H9 (cell line): Measurements from ENCODE around the gene GUK1. TPM values are rescaled to one million over a fixed set of nuclear protein-coding genes. Genes with fewer than 3 reads are reported as not detected.

Experiments
- DNase-seq: peaks from one replicate; pipeline ENCODE4 v3.0.0-alpha.2; 2017
- H2AFZ ChIP-seq: one replicate; pipeline ENCODE4 v1.6.1; 2013; ENCODE audit warnings: mild to moderate bottlenecking, low read length, control low read depth, moderate library complexity
- H2AK5ac ChIP-seq: 2 replicates; pipeline ENCODE4 v1.6.1; 2013; ENCODE audit warnings: low read length, control low read depth, mixed read lengths; ENCODE audit not compliant: insufficient read length
- H2BK120ac ChIP-seq: one replicate; pipeline ENCODE4 v1.6.1; 2013; ENCODE audit warnings: low read depth, mild to moderate bottlenecking, low read length, control low read depth, inconsistent platforms; ENCODE audit not compliant: poor library complexity, severe bottlenecking
- H2BK12ac ChIP-seq: 2 replicates; pipeline ENCODE4 v1.6.1; 2013; ENCODE audit warnings: low read length, control low read depth, mixed read lengths, low read depth; ENCODE audit not compliant: insufficient read length
- H2BK15ac ChIP-seq: 2 replicates; pipeline ENCODE4 v1.6.1; 2013; ENCODE audit warnings: low read depth, low read length, control low read depth
- H2BK20ac ChIP-seq: one replicate; pipeline ENCODE4 v1.6.1; 2013; ENCODE audit warnings: low read depth, mild to moderate bottlenecking, low read length, control low read depth, inconsistent platforms; ENCODE audit not compliant: poor library complexity, severe bottlenecking
- H2BK5ac ChIP-seq: 2 replicates; pipeline ENCODE4 v1.6.1; 2013; ENCODE audit warnings: low read length, control low read depth, mixed read lengths; ENCODE audit not compliant: insufficient read length
- H3K14ac ChIP-seq: 2 replicates; pipeline ENCODE4 v1.6.1; 2013; ENCODE audit warnings: low read length, control low read depth; ENCODE audit not compliant: insufficient read depth
- H3K18ac ChIP-seq: 2 replicates; pipeline ENCODE4 v1.6.1; 2013; ENCODE audit warnings: low read depth, mild to moderate bottlenecking, mixed read lengths, low read length, control low read depth; ENCODE audit not compliant: insufficient read length
- H3K23ac ChIP-seq: 2 replicates; pipeline ENCODE4 v1.6.1; 2013; ENCODE audit warnings: low read length, control low read depth, mixed read lengths, low read depth; ENCODE audit not compliant: insufficient read length
- H3K23me2 ChIP-seq: 2 replicates; pipeline ENCODE4 v1.6.1; 2013; ENCODE audit warnings: low read depth, mild to moderate bottlenecking, mixed read lengths, low read length, control low read depth; ENCODE audit not compliant: insufficient read length, poor library complexity, severe bottlenecking
- H3K27ac ChIP-seq: 2 replicates; pipeline ENCODE4 v1.5.1; 2013; ENCODE audit warnings: low read length, control low read depth, mixed read lengths, low read depth; ENCODE audit not compliant: insufficient read length
- H3K27me3 ChIP-seq: 2 replicates; pipeline ENCODE4 v1.6.1; 2013; ENCODE audit warnings: low read length, control low read depth, inconsistent platforms; ENCODE audit not compliant: insufficient read depth
- H3K4ac ChIP-seq: 2 replicates; pipeline ENCODE4 v1.6.1; 2013; ENCODE audit warnings: low read depth, mild to moderate bottlenecking, control low read depth, inconsistent platforms, low read length, moderate library complexity
- H3K4me1 ChIP-seq: 2 replicates; pipeline ENCODE4 v1.6.1; 2013; ENCODE audit warnings: low read length, control low read depth, inconsistent platforms; ENCODE audit not compliant: insufficient read depth
- H3K4me2 ChIP-seq: 2 replicates; pipeline ENCODE4 v1.6.1; 2013; ENCODE audit warnings: low read length, control low read depth, mixed read lengths; ENCODE audit not compliant: insufficient read length, insufficient read depth
- H3K56ac ChIP-seq: 2 replicates; pipeline ENCODE4 v1.6.1; 2013; ENCODE audit warnings: low read depth, mild to moderate bottlenecking, mixed read lengths, low read length, control low read depth; ENCODE audit not compliant: insufficient read length
- H3K79me1 ChIP-seq: 2 replicates; pipeline ENCODE4 v1.6.1; 2013; ENCODE audit warnings: low read depth, mild to moderate bottlenecking, moderate library complexity, low read length, control low read depth, inconsistent platforms; ENCODE audit not compliant: insufficient read depth, poor library complexity, severe bottlenecking
- H3K79me2 ChIP-seq: 2 replicates; pipeline ENCODE4 v1.6.1; 2013; ENCODE audit warnings: low read length, control low read depth, inconsistent platforms; ENCODE audit not compliant: insufficient read depth
- H3K9ac ChIP-seq: 2 replicates; pipeline ENCODE4 v1.6.1; 2013; ENCODE audit warnings: low read length, control low read depth, mixed read lengths; ENCODE audit not compliant: insufficient read length; ENCODE audit errors: extremely low read depth
- H3K9me3 ChIP-seq: one replicate; pipeline ENCODE4 v1.6.1; 2013; ENCODE audit warnings: low read depth, low read length, inconsistent platforms; ENCODE audit not compliant: control insufficient read depth
- H3T11ph ChIP-seq: one replicate; pipeline ENCODE4 v1.6.1; 2013; ENCODE audit warnings: mild to moderate bottlenecking, low read length, control low read depth, inconsistent platforms
- H4K20me1 ChIP-seq: one replicate; pipeline ENCODE4 v1.6.1; 2013; ENCODE audit not compliant: control insufficient read depth, insufficient read length, insufficient read depth
- H4K5ac ChIP-seq: 2 replicates; pipeline ENCODE4 v1.6.1; 2013; ENCODE audit warnings: low read depth, mild to moderate bottlenecking, mixed read lengths, low read length, control low read depth; ENCODE audit not compliant: insufficient read length
- H4K8ac ChIP-seq: replicated peaks from 2 replicates; pipeline ENCODE4 v1.6.1; 2013; ENCODE audit warnings: low read length, control low read depth, mixed read lengths, low read depth; ENCODE audit not compliant: insufficient read length
- H4K91ac ChIP-seq: 2 replicates; pipeline ENCODE4 v1.6.1; 2013; ENCODE audit warnings: low read depth, mild to moderate bottlenecking, moderate library complexity, mixed read lengths, low read length, control low read depth; ENCODE audit not compliant: insufficient read length
- H3K27ac Mint-ChIP-seq, 3 experiments: 2 replicates in 2 of 3; 3 replicates in 1 of 3; pipeline ENCODE4 v1.8.0; 2020 to 2021; ENCODE audit warnings: mixed read lengths in 3 of 3, mild to moderate bottlenecking in 1 of 3, moderate library complexity in 1 of 3
- H3K27me3 Mint-ChIP-seq: 2 replicates; pipeline ENCODE4 v1.8.0; 2021; ENCODE audit warnings: low read depth, mild to moderate bottlenecking, moderate library complexity, mixed read lengths
- H3K36me3 Mint-ChIP-seq, 3 experiments: 2 replicates in 2 of 3; 3 replicates in 1 of 3; pipeline ENCODE4 v1.8.0; 2020 to 2021; ENCODE audit warnings: low read depth in 3 of 3, mixed read lengths in 3 of 3; ENCODE audit not compliant: insufficient read depth in 1 of 3
- H3K4me1 Mint-ChIP-seq, 2 experiments: 2 replicates each; pipeline ENCODE4 v1.8.0; 2020; ENCODE audit warnings: mixed read lengths in 2 of 2
- H3K4me3 Mint-ChIP-seq, 2 experiments: 2 replicates in 1 of 2; 3 replicates in 1 of 2; pipeline ENCODE4 v1.8.0; 2020 to 2021; ENCODE audit warnings: mild to moderate bottlenecking in 2 of 2, mixed read lengths in 2 of 2, moderate library complexity in 1 of 2
- H3K9me3 Mint-ChIP-seq, 2 experiments: 2 replicates in 1 of 2; 3 replicates in 1 of 2; pipeline ENCODE4 v1.8.0; 2020; ENCODE audit warnings: mild to moderate bottlenecking in 2 of 2, mixed read lengths in 2 of 2, moderate library complexity in 1 of 2
- WGBS: extraction: QIAGEN DNeasy Blood & Tissue Kit; methylation state at CpG from one replicate; pipeline ENCODE4 v1.1.7; 2013; ENCODE audit warnings: missing lambda C conversion rate, low lambda C conversion rate, mixed read lengths; ENCODE audit not compliant: insufficient read length; ENCODE audit errors: extremely low coverage; 5-methylcytosine and 5-hydroxymethylcytosine counted together
- total RNA-seq: library from RNA; stranded (reverse); gene quantifications from 2 replicates; pipeline ENCODE4 v1.2.1, GENCODE V29; 2021
- TF ChIP-seq, protein P1 (sequence below): fragments of 200-600 bp; sonication (generic); conservative IDR thresholded peaks from 3 replicates; pipeline ENCODE4 v1.8.0; 2021; ENCODE audit warnings: antibody characterized with exemption, mild to moderate bottlenecking

Gene GUK1
- total RNA-seq, 1 experiment from 2014 or later = 88.2 TPM

DNA sequence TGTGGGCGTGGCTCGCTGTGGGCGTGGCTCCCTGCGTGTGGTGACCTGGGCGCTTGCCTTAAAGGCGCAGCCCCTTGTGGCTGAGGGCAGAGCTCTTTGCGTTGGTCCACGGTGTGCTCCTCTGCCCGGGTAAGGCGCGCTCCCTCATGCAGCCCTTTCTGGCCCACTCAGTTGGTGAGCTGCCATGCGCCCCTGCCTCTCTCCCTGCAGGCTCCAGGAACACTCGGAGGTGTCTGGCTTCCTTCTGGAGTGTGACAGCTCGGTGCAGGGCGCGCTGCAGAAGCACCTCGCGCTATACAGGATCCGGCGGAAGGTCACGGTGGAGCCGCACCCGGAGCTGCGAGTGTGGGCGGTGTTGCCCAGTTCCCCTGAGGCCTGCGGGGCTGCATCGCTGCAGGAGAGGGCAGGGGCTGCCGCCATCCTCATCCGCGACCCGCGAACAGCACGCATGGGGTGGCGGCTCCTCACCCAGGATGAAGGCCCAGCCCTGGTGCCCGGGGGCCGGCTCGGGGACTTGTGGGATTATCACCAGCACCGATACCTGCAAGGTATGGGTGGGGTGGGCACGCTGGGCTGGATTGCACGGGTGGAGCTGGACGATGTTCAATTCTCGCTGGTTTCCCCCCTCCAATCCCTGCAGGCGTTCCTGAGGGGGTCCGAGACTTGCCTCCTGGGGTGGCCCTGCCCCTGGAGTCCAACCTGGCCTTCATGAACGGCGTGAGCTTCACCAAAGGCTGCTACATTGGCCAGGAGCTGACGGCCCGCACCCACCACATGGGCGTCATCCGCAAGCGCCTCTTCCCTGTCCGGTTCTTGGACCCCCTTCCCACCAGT, 34.6 kb downstream of the GUK1 start:
- no peaks in the 10 kb centered on the region for H3K4me1 ChIP-seq
- H3K4me3 Mint-ChIP-seq = no peak overlapping the region
- no peaks in the 10 kb centered on the region for H3K9me3 Mint-ChIP-seq
- no peaks in the 10 kb centered on the region for H3K79me1 ChIP-seq
- H3K27me3 ChIP-seq = no peaks in the 10 kb centered on the region
- no peaks in the 10 kb centered on the region for H3K4me1 Mint-ChIP-seq
- no peak overlapping the region for H3K56ac ChIP-seq
- H2BK12ac ChIP-seq = no peak overlapping the region
- no peak overlapping the region for H2BK5ac ChIP-seq
- no peak overlapping the region for H4K91ac ChIP-seq
- peak; percentile 86 for DNase-seq
- H2BK20ac ChIP-seq = no peak overlapping the region
- WGBS = no CpG with 5 or more reads among the region's 52 CpGs
- H3K4me2 ChIP-seq = no peak overlapping the region
- no peaks in the 10 kb centered on the region; a peak in 1 of 7 replicates for H3K36me3 Mint-ChIP-seq
- no peak overlapping the region; the same call in 1 of the 2 replicates for H3K14ac ChIP-seq
- no peak overlapping the region for H3K23ac ChIP-seq
- H3T11ph ChIP-seq = no peak overlapping the region
- H3K9me3 ChIP-seq = no peaks in the 10 kb centered on the region
- no peak overlapping the region for H2BK15ac ChIP-seq
- H3K23me2 ChIP-seq = no peaks in the 10 kb centered on the region
- no peak overlapping the region for H4K8ac ChIP-seq
- TF ChIP-seq, protein P1, sequence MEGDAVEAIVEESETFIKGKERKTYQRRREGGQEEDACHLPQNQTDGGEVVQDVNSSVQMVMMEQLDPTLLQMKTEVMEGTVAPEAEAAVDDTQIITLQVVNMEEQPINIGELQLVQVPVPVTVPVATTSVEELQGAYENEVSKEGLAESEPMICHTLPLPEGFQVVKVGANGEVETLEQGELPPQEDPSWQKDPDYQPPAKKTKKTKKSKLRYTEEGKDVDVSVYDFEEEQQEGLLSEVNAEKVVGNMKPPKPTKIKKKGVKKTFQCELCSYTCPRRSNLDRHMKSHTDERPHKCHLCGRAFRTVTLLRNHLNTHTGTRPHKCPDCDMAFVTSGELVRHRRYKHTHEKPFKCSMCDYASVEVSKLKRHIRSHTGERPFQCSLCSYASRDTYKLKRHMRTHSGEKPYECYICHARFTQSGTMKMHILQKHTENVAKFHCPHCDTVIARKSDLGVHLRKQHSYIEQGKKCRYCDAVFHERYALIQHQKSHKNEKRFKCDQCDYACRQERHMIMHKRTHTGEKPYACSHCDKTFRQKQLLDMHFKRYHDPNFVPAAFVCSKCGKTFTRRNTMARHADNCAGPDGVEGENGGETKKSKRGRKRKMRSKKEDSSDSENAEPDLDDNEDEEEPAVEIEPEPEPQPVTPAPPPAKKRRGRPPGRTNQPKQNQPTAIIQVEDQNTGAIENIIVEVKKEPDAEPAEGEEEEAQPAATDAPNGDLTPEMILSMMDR = 0 out of 3 replicates have a peak, but pooled peaks have one; percentile 12
- no peaks in the 10 kb centered on the region for H4K20me1 ChIP-seq
- H4K5ac ChIP-seq = no peak overlapping the region
- no peaks in the 10 kb centered on the region; the same call in none of the 2 replicates for H3K27me3 Mint-ChIP-seq
- H3K27ac ChIP-seq = no peak overlapping the region
- no peak overlapping the region for H3K9ac ChIP-seq
- no peak overlapping the region for H3K27ac Mint-ChIP-seq
- H2AK5ac ChIP-seq = no peak overlapping the region
- no peak overlapping the region for H2BK120ac ChIP-seq
- H3K79me2 ChIP-seq = 0 out of 2 replicates have a peak, but pooled peaks cover 1% of the 10 kb centered on the region
- no peak overlapping the region for H3K18ac ChIP-seq
- H3K4ac ChIP-seq = no peak overlapping the region
- no peak overlapping the region for H2AFZ ChIP-seq
